SU-DHL-6 (cell line): ENCODE results near the gene LRTM2.

Experiments
- H2AFZ ChIP-seq: fragments of 200-600 bp; sonication (generic); 2 replicates; pipeline ENCODE4 v1.6.1; 2014; ENCODE audit warnings: low read depth, mild to moderate bottlenecking, moderate library complexity, mixed read lengths, antibody characterized with exemption, low read length; ENCODE audit not compliant: severe bottlenecking
- H3F3A ChIP-seq: fragments of 200-600 bp; shearing (Covaris generic); 2 replicates; pipeline ENCODE4 v1.6.0; 2016; ENCODE audit warnings: antibody characterized with exemption, mild to moderate bottlenecking; ENCODE audit not compliant: insufficient read depth
- H3K27ac ChIP-seq: fragments of 200-600 bp; sonication (generic); 2 replicates; pipeline ENCODE4 v1.5.1; 2016; ENCODE audit warnings: low read depth, mild to moderate bottlenecking, low read length, moderate library complexity, mixed read lengths
- H3K27me3 ChIP-seq: fragments of 200-600 bp; sonication (generic), shearing (Covaris generic); 2 replicates; pipeline ENCODE4 v1.6.0; 2014; ENCODE audit warnings: mild to moderate bottlenecking, low read length
- H3K36me3 ChIP-seq: fragments of 200-600 bp; sonication (generic); 2 replicates; pipeline ENCODE4 v1.6.1; 2014; ENCODE audit warnings: mild to moderate bottlenecking, low read length, mixed read lengths
- H3K4me2 ChIP-seq: fragments of 300-600, 200-600 bp; shearing (Covaris generic), sonication (generic); 2 replicates; pipeline ENCODE4 v1.6.0; 2014; ENCODE audit warnings: low read length, low read depth, mild to moderate bottlenecking; ENCODE audit not compliant: poor library complexity, severe bottlenecking
- H3K4me3 ChIP-seq: fragments of 200-600 bp; sonication (generic); 2 replicates; pipeline ENCODE4 v1.5.1; 2014; ENCODE audit warnings: antibody characterized with exemption, low read length, mild to moderate bottlenecking, mixed read lengths; ENCODE audit not compliant: insufficient read depth, poor library complexity, severe bottlenecking
- H3K79me2 ChIP-seq: fragments of 200-600 bp; sonication (generic); 2 replicates; pipeline ENCODE4 v1.6.1; 2014; ENCODE audit warnings: mild to moderate bottlenecking, low read length, moderate library complexity; ENCODE audit not compliant: insufficient read depth
- H3K9ac ChIP-seq: fragments of 200-600 bp; sonication (generic); 2 replicates; pipeline ENCODE4 v1.7.0; 2014; ENCODE audit warnings: mild to moderate bottlenecking, low read length
- H3K9me2 ChIP-seq: fragments of 200-600 bp; sonication (generic); replicated peaks from 2 replicates; pipeline ENCODE4 v1.6.1; 2014; ENCODE audit warnings: low read length; ENCODE audit not compliant: insufficient read depth
- H3K9me3 ChIP-seq: fragments of 200-600 bp; sonication (generic); 2 replicates; pipeline ENCODE4 v1.6.1; 2014; ENCODE audit warnings: low read length, mixed read lengths; ENCODE audit not compliant: insufficient read depth
- H4K20me1 ChIP-seq: fragments of 200-600 bp; sonication (generic); 2 replicates; pipeline ENCODE4 v1.6.1; 2014; ENCODE audit warnings: low read depth, mild to moderate bottlenecking, antibody characterized with exemption, low read length, moderate library complexity, mixed read lengths
- EZH2phosphoT487 ChIP-seq: fragments of 200-600 bp; sonication (generic), shearing (Covaris generic); conservative IDR thresholded peaks from 2 replicates; pipeline ENCODE4 v1.6.1; 2018; ENCODE audit warnings: mild to moderate bottlenecking, antibody characterized with exemption, low read length, moderate library complexity, mixed read lengths
- TF ChIP-seq, protein P1 (sequence below): fragments of 200-600 bp; sonication (generic); IDR thresholded peaks from one replicate; pipeline ENCODE4 v1.5.1; 2017; ENCODE audit warnings: antibody characterized with exemption, mild to moderate bottlenecking, low read length, moderate library complexity; ENCODE audit not compliant: insufficient read depth, poor library complexity, severe bottlenecking

Gene LRTM2

DNA sequence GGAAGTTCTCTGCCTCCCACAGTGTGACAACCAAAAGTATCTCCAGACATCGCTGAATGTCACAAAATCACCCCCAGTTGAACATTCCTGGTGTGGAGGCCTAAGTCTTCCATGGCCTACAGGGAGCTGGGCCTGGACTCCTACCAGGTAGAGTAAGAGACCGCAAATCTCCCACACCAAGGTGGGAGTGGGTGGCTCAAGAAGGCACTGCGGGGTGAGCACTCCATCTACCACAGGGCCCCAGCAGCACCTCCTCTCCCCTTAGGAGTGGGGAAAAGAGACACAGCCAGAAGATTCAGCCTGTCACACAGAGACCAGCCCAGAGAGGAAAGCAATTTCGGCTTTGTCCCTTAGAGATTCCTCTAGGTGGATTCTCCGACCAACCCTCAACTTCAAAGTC is 25.5 kb downstream of the LRTM2 start:
- TF ChIP-seq EZH2phosphoT487, result no peak
- TF ChIP-seq, protein P1, sequence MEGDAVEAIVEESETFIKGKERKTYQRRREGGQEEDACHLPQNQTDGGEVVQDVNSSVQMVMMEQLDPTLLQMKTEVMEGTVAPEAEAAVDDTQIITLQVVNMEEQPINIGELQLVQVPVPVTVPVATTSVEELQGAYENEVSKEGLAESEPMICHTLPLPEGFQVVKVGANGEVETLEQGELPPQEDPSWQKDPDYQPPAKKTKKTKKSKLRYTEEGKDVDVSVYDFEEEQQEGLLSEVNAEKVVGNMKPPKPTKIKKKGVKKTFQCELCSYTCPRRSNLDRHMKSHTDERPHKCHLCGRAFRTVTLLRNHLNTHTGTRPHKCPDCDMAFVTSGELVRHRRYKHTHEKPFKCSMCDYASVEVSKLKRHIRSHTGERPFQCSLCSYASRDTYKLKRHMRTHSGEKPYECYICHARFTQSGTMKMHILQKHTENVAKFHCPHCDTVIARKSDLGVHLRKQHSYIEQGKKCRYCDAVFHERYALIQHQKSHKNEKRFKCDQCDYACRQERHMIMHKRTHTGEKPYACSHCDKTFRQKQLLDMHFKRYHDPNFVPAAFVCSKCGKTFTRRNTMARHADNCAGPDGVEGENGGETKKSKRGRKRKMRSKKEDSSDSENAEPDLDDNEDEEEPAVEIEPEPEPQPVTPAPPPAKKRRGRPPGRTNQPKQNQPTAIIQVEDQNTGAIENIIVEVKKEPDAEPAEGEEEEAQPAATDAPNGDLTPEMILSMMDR, result no peak
- H3F3A ChIP-seq, result no peaks in the 10 kb centered on the region
- no peak overlapping the region for H3K4me2 ChIP-seq
- no peaks in the 10 kb centered on the region for H3K9me3 ChIP-seq
- no peaks in the 10 kb centered on the region for H3K27me3 ChIP-seq
- no peaks in the 10 kb centered on the region for H4K20me1 ChIP-seq
- no peaks in the 10 kb centered on the region for H3K9me2 ChIP-seq
- no peaks in the 10 kb centered on the region for H3K36me3 ChIP-seq
- H3K27ac ChIP-seq, result no peak overlapping the region
- no peaks in the 10 kb centered on the region for H3K79me2 ChIP-seq
- H3K4me3 ChIP-seq, result no peak overlapping the region
- no peak overlapping the region for H3K9ac ChIP-seq
- no peak overlapping the region for H2AFZ ChIP-seq

DNA sequence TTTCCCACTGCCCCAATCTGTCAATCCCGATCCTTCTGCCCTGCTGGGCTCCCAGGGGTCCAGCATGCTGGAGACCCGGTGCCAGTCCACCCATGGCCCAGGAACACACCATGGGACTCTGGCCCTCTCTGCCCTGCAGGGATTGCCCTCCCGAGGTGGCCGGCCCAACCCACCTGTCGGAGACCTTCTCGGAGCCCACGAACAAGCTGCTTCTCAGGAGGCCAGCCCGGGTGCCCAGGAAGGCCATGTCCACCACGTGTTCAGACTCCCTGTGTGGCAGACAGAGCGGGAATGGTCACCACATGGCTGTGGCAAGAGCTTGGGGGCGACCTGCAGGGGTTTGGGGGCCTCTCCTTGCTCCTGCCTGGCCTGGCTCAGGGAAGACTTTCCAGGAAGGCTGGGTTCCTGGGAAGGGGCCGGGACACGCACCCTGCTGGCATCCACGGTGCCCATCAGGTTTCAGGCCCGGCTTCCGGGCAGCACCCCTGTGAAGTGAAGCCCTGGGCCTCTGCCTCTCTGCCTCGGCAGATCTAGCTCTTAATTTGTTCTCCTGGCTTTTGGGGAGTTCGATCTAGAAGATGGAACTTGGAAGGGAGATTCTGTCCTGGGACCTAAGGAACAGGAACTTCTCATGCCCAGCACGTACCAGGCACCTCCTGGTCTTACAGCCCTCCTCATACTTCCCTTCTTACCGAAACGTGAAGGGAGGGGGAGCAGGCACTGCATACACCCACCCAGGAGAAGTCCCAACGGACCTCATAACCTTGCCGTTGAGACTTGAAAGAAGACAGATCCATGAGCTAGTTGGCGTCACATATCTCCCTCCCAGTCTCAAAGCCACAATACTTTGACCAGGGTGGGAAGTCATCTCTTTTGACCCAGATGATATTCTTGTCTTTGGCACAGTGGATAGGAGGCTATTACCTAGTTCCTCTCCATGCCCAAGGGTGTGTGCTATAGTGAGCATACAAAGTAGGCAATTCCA is 26.3 kb downstream of the LRTM2 start:
- H3K27me3 ChIP-seq, result no peaks in the 10 kb centered on the region
- H3K9ac ChIP-seq, result no peak overlapping the region
- H3K79me2 ChIP-seq, result no peaks in the 10 kb centered on the region
- no peaks in the 10 kb centered on the region for H4K20me1 ChIP-seq
- no peaks in the 10 kb centered on the region for H3K9me3 ChIP-seq
- no peaks in the 10 kb centered on the region for H3F3A ChIP-seq
- H3K36me3 ChIP-seq, result no peaks in the 10 kb centered on the region
- no peak overlapping the region for H3K4me2 ChIP-seq
- H3K9me2 ChIP-seq, result no peaks in the 10 kb centered on the region
- no peak overlapping the region for H3K4me3 ChIP-seq
- no peak overlapping the region for H2AFZ ChIP-seq
- TF ChIP-seq EZH2phosphoT487, result no peak
- TF ChIP-seq, protein P1, result no peak
- no peak overlapping the region for H3K27ac ChIP-seq

DNA sequence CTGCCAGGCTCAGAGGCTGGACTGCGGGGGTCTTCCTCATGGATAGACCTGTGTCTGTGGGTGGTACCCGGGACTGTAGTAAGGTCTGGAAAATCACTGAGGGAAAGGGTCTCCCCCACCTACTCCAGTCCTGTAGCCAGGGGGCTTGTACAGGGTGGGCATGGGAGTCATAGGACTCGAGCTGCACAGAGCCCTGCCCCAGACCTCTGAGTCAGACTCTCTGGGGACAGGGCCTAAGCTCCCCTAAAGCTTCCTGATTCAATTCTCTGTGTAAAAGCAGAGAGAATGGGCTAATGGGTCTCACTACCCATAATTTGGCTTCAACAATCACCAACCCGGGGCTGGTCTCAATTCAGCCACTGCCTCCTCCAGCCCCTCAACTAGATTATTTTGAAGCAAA is 27.0 kb downstream of the LRTM2 start:
- no peak overlapping the region for H3K27ac ChIP-seq

More for the DNA sequence above, 27.0 kb downstream of the LRTM2 start:
- no peak overlapping the region for H3K9ac ChIP-seq
- no peaks in the 10 kb centered on the region for H3F3A ChIP-seq
- no peak overlapping the region for H3K4me3 ChIP-seq
- H2AFZ ChIP-seq, result no peak overlapping the region
- H3K79me2 ChIP-seq, result no peaks in the 10 kb centered on the region
- no peaks in the 10 kb centered on the region for H3K36me3 ChIP-seq
- H3K27me3 ChIP-seq, result no peaks in the 10 kb centered on the region
- no peak overlapping the region for H3K4me2 ChIP-seq
- TF ChIP-seq EZH2phosphoT487, result no peak
- TF ChIP-seq, protein P1, result no peak
- no peaks in the 10 kb centered on the region for H4K20me1 ChIP-seq
- no peaks in the 10 kb centered on the region for H3K9me3 ChIP-seq
- H3K9me2 ChIP-seq, result no peaks in the 10 kb centered on the region
